HepG2 (cell line): ENCODE data around the gene UBL7. TPM values are rescaled to one million over a fixed set of nuclear protein-coding genes. Genes with fewer than 3 reads are reported as not detected.

Source experiments
- CBFB ChIP-seq: sonication (generic); formaldehyde crosslinking; IDR thresholded peaks from 2 replicates; pipeline ENCODE4 v1.4.0; 2020; ENCODE audit warnings: missing genetic modification reagents
- FOSL2 ChIP-seq: sonication (generic); formaldehyde crosslinking; IDR thresholded peaks from 2 replicates; pipeline ENCODE4 v1.4.0; 2020; ENCODE audit warnings: missing genetic modification reagents
- FOXP4 ChIP-seq: sonication (generic); formaldehyde crosslinking; IDR thresholded peaks from 2 replicates; pipeline ENCODE4 v1.4.0; 2020; ENCODE audit warnings: missing genetic modification reagents
- HMG20A ChIP-seq: IDR thresholded peaks from 2 replicates; pipeline ENCODE4 v1.6.1; 2016; ENCODE audit warnings: borderline replicate concordance
- HMGA1 ChIP-seq: sonication (generic); formaldehyde crosslinking; conservative IDR thresholded peaks from 2 replicates; pipeline ENCODE4 v1.4.0; 2020; ENCODE audit warnings: missing genetic modification reagents
- MTERF4 ChIP-seq: sonication (generic); formaldehyde crosslinking; IDR thresholded peaks from 2 replicates; pipeline ENCODE4 v1.8.0; 2023; ENCODE audit warnings: mild to moderate bottlenecking, missing genetic modification reagents
- NPAS2 ChIP-seq: sonication (generic); formaldehyde crosslinking; IDR thresholded peaks from 2 replicates; pipeline ENCODE4 v1.8.0; 2022; ENCODE audit warnings: mild to moderate bottlenecking, missing genetic modification reagents, borderline replicate concordance
- TBX2 ChIP-seq: sonication (generic); formaldehyde crosslinking; IDR thresholded peaks from 2 replicates; pipeline ENCODE4 v1.5.0; 2020; ENCODE audit warnings: missing genetic modification reagents, mild to moderate bottlenecking, borderline replicate concordance
- TFDP1 ChIP-seq: IDR thresholded peaks from 2 replicates; pipeline ENCODE4 v1.6.1; 2016; ENCODE audit warnings: missing compliant biosample characterization, missing genetic modification reagents, borderline replicate concordance
- ZBTB25 ChIP-seq: IDR thresholded peaks from 2 replicates; pipeline ENCODE4 v1.6.1; 2018; ENCODE audit warnings: missing genetic modification reagents
- ZC3H4 ChIP-seq: sonication (generic); formaldehyde crosslinking; IDR thresholded peaks from 2 replicates; pipeline ENCODE4 v1.4.0; 2020; ENCODE audit warnings: missing genetic modification reagents, borderline replicate concordance
- ZFX ChIP-seq: sonication (generic); formaldehyde crosslinking; IDR thresholded peaks from 2 replicates; pipeline ENCODE4 v1.4.0; 2020; ENCODE audit warnings: mild to moderate bottlenecking, low read depth, missing genetic modification reagents, moderate library complexity
- ZNF407 ChIP-seq: sonication (generic); formaldehyde crosslinking; IDR thresholded peaks from one replicate; pipeline ENCODE4 v1.5.1; 2020; ENCODE audit warnings: mild to moderate bottlenecking, missing genetic modification reagents; ENCODE audit errors: not compliant biosample characterization
- ZNF446 ChIP-seq: sonication (generic); formaldehyde crosslinking; IDR thresholded peaks from 2 replicates; pipeline ENCODE4 v1.5.0; 2020; ENCODE audit warnings: mild to moderate bottlenecking, missing genetic modification reagents
- ZNF556 ChIP-seq: sonication (generic); formaldehyde crosslinking; IDR thresholded peaks from 2 replicates; pipeline ENCODE4 v1.4.0; 2020; ENCODE audit warnings: mild to moderate bottlenecking, missing genetic modification reagents, borderline replicate concordance
- polyA plus RNA-seq, 8 experiments: library from polyadenylated mRNA; depleted of rRNA in 3 of 8; stranded (reverse) in 7 of 8; unstranded in 1 of 8; fragments of >200 nt; fragmentation: Illumina TruSeq in 4 of 8; extraction: Trizol in 4 of 8; gene quantifications; 2 replicates each; pipeline versions ENCODE4 v1.2.1 to v1.2.3, GENCODE V29; 2011 to 2016; ENCODE audit warnings: low read depth in 4 of 8, missing spikeins in 1 of 8, mixed read lengths in 1 of 8; ENCODE audit not compliant: insufficient read depth in 1 of 8
- total RNA-seq, 5 experiments: library from RNA; depleted of rRNA; stranded (reverse); fragments of >200 nt; fragmentation: Illumina TruSeq; extraction: Trizol; gene quantifications; 2 replicates each; pipeline ENCODE4 v1.2.3, GENCODE V29; 2016; ENCODE audit warnings: low read depth in 1 of 5

The UBL7 gene
- total and polyA plus RNA-seq, 2 of the 13 experiments (the other 11 are each of a cell fraction or from before 2014, with no cell fraction given): 55.0 to 63.5 TPM

- TF ChIP-seq ZNF407 (no peak), ZNF556 (CRISPR knock-in tag) (no peak), HMGA1 (no peak), MTERF4 (no peak), NPAS2 (CRISPR knock-in tag) (no peak), ZNF446 (no peak), FOXP4 (CRISPR knock-in tag) (peak; percentile 96), ZBTB25 (peak; percentile 84), ZC3H4 (no peak), CBFB (CRISPR knock-in tag) (peak; percentile 83; the same call in 1 of the 2 replicates), TFDP1 (CRISPR knock-in tag) (peak; percentile 48; the same call in 1 of the 2 replicates), ZFX (CRISPR knock-in tag) (no peak; the same call in 1 of the 2 replicates), TBX2 (peak; percentile 94), FOSL2 (CRISPR knock-in tag) (peak; percentile 85), HMG20A (CRISPR knock-in tag) (peak; percentile 97)
Observed at GRCh38 chr15:74443100-74443909, 17.7 kb downstream of the UBL7 start (continued).
